ENCODE measurements around the gene MICAL3. TPM values are rescaled to one million over a fixed set of nuclear protein-coding genes. Genes with fewer than 3 reads are reported as not detected.
A peak's percentile ranks its signal among the peaks of the same experiment; 100 is the strongest.

Gene MICAL3
- total and polyA plus RNA-seq, 9 of the 15 experiments (the other 6 are each of a cell fraction or from before 2014, with no cell fraction given), result 0.53 to 32.1 (median 12.3) TPM

GRCh38 chr22:17990147-17990546 lies 34.2 kb downstream of the MICAL3 start:
- DNase-seq (ENCODE audit: extremely low read depth in 1 of 4, low spot score in 3 of 4), result no peak
- CTCF ChIA-PET (ENCODE audit: low intra/inter-chr PET ratio), result no interaction called here
- H3K9ac ChIP-seq (ENCODE audit: insufficient read depth in 1 of 2, low read depth in 2 of 2, low read length in 2 of 2), result no peak overlapping the region
- H3K27me3 ChIP-seq (ENCODE audit: control insufficient read depth in 2 of 2, insufficient read depth in 2 of 2, low read length in 2 of 2), result no peaks in the 10 kb centered on the region
- WGBS (ENCODE audit: insufficient coverage, low coverage, missing lambda C conversion rate), result 61% methylated on average over 6 of the region's 6 CpGs
- H3K4me3 ChIP-seq, result no peak overlapping the region
- BruUV-seq (replicated peaks), result no TSS peak
- no peaks in the 10 kb centered on the region for H3K9me1 ChIP-seq (ENCODE audit: control insufficient read depth, insufficient read depth, low read length)
- H2AFZ ChIP-seq (ENCODE audit: low read depth, low read length), result no peak overlapping the region
- POLR2A ChIA-PET, result interaction anchor here (0.6 to 0.9 kb wide), 3 partner anchors 9 to 20 kb away, joined by 3 to 4 read pairs (median 3); no protein-coding TSS in a partner anchor
- FAIRE-seq, result peak; percentile 62
- H3K79me2 ChIP-seq (ENCODE audit: control insufficient read depth, insufficient read depth, low read length), result peaks cover 57% of the 10 kb centered on the region
- H3K9me3 ChIP-seq (replicated peaks; ENCODE audit: control insufficient read depth, insufficient read depth, low read depth, low read length), result no peaks in the 10 kb centered on the region
- H3K27ac ChIP-seq (ENCODE audit: extremely low read depth, low read depth, low read length), result no peak overlapping the region
- H3K4me1 ChIP-seq (replicated peaks in 1 of 2; ENCODE audit: control insufficient read depth in 2 of 2, insufficient read depth in 2 of 2, low read length in 2 of 2), result peaks cover 2 to 12% of the 10 kb centered on the region in 2 experiments; a peak in 2 of 5 replicates
- no peak for ATAC-seq
- in situ Hi-C loops (cut with MboI), result no loop called here
- no peak for TF ChIP-seq NCOA1 (IDR thresholded peaks at IDR 0.05; ENCODE audit: low read depth)
- TF ChIP-seq ZNF507 (tag; conservative IDR thresholded peaks at IDR 0.05), result no peak
- no peak for TF ChIP-seq PURB (CRISPR knock-in tag; IDR thresholded peaks at IDR 0.05; ENCODE audit: low read depth)
- TF ChIP-seq IRF9 (tag; IDR thresholded peaks at IDR 0.05), result no peak
- no peak for TF ChIP-seq ZNF764 (CRISPR knock-in tag; IDR thresholded peaks at IDR 0.05; ENCODE audit: low read depth)
- TF ChIP-seq ERF (CRISPR knock-in tag; IDR thresholded peaks at IDR 0.05), result no peak
- no peak for TF ChIP-seq ARID4B (CRISPR knock-in tag; IDR thresholded peaks at IDR 0.05)
- no peak for TF ChIP-seq CHCHD3 (CRISPR knock-in tag; IDR thresholded peaks at IDR 0.05)
- no peak for TF ChIP-seq BRF1 (IDR thresholded peaks at IDR 0.05; ENCODE audit: borderline replicate concordance, extremely low read depth, insufficient read length)
- TF ChIP-seq CCNT2 (IDR thresholded peaks at IDR 0.05; ENCODE audit: borderline replicate concordance, extremely low read depth, insufficient read length, low read depth, low read length), result no peak
- no peak for TF ChIP-seq ZNF830 (CRISPR knock-in tag; IDR thresholded peaks at IDR 0.05)
- TF ChIP-seq PHF21A (IDR thresholded peaks at IDR 0.05; ENCODE audit: borderline replicate concordance, low read depth), result no peak
- no peak for TF ChIP-seq KLF1 (tag; IDR thresholded peaks at IDR 0.05)
- TF ChIP-seq ZNF232 (CRISPR knock-in tag; IDR thresholded peaks at IDR 0.05), result no peak
- H3K36me3 ChIP-seq (ENCODE audit: control insufficient read depth, insufficient read depth, low read length), result no peaks in the 10 kb centered on the region
- peaks cover 31% of the 10 kb centered on the region; the same call in 1 of the 2 replicates for H4K20me1 ChIP-seq (replicated peaks; ENCODE audit: control insufficient read depth, insufficient read depth, low read length)
- intact Hi-C loops (cut with micrococcal nuclease), result no loop called here
- H3K4me2 ChIP-seq (ENCODE audit: insufficient read depth, low read length), result no peak overlapping the region

Measured in K562 (cell line).